Measurements from ENCODE around the gene GPBAR1.
"Not testable (repeated sequence)": the region's sequence is repeated elsewhere in the genome, so short reads cannot be mapped to it uniquely, and the experiment has no call there.

The GPBAR1 gene

GRCh38 chr2:218271487-218271797 is 10.6 kb downstream of the GPBAR1 start:
- no peak for FAIRE-seq
- TF ChIP-seq POLR2A (IDR thresholded peaks at IDR 0.05; ENCODE audit: low read depth, low read length) (no peak), POLR2AphosphoS5 (IDR thresholded peaks at IDR 0.05; ENCODE audit: low read depth, low read length) (no peak), TAF1 (IDR thresholded peaks at IDR 0.05; ENCODE audit: borderline replicate concordance, low read depth, low read length) (no peak)
- DNase-seq (ENCODE audit: insufficient read length), result no peak

GRCh38 chr2:218271865-218272530 is 11.2 kb downstream of the GPBAR1 start:
- TF ChIP-seq POLR2A (IDR thresholded peaks at IDR 0.05; ENCODE audit: low read depth, low read length) (no peak), TAF1 (IDR thresholded peaks at IDR 0.05; ENCODE audit: borderline replicate concordance, low read depth, low read length) (no peak), POLR2AphosphoS5 (IDR thresholded peaks at IDR 0.05; ENCODE audit: low read depth, low read length) (no peak)
- FAIRE-seq, result no peak
- DNase-seq (ENCODE audit: insufficient read length), result no peak

DNA sequence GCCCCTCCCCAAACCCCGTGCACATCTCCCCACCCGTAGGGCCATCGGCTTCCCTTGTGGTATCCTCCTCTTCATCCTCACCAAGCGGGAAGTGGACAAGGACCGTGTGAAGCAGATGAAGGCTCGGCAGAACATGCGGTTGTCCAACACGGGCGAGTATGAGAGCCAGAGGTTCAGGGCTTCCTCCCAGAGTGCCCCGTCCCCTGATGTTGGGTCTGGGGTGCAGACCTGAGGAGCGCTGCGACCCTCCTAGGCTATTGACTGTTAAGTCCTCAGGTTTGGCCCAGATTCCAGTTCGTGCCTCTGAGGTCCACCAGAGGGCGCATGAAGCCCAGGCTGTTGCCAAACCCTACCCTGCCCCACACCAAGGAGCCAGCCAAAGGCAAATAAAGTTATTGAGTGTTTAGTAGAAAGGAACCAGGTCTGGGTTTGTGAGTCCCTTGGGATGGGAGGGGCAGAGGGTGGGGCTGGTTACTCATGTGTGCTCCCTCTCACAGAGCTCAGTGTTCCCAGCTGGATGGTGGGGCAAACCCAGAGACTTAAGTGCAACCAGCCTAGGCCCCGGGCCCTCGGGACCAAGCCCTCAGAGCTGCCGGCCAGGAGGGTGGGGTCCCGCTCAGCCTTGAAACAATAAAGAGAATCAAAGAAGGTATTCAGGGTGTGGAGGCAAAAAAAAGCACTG is 11.9 kb downstream of the GPBAR1 start:
- peak; percentile 87 for FAIRE-seq
- no peak for TF ChIP-seq TAF1 (IDR thresholded peaks at IDR 0.05; ENCODE audit: borderline replicate concordance, low read depth, low read length)
- no peak for TF ChIP-seq POLR2A (IDR thresholded peaks at IDR 0.05; ENCODE audit: low read depth, low read length)
- TF ChIP-seq POLR2AphosphoS5 (IDR thresholded peaks at IDR 0.05; ENCODE audit: low read depth, low read length), result no peak
- peak; percentile 72 for DNase-seq (ENCODE audit: insufficient read length)

DNA sequence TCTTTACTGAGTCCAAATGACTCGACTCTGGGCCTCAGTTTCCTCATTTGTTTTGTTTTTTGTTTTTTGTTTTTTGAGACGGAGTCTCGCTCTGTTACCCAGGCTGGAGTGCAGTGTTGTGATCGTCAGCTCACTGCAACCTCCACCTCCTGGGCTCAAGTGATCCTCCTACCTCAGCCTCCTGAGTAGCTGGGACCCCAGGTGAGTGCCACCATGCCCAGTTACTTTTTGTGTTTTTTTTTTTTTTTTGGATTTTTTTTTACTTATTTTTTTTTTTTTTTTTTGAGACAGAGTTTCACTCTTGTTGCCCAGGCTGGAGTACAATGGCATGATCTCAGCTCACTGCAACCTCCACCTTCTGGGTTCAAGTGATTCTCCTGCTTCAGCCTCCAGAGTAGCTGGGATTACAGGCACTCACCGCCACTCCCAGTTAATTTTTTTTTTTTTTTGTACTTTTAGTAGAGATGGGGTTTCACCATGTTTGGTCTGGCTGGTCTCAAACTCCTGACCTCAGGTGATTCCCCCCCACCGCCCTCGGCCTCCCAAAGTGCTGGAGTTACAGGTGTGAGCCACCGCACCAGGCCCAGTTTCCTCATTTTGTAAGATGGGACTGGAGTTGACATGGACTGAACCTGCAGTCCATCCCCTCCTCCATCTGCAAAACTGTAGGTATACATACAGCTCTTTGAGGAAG is 12.5 kb downstream of the GPBAR1 start:
- not testable (repeated sequence) for FAIRE-seq; DNase-seq (ENCODE audit: insufficient read length)

DNA sequence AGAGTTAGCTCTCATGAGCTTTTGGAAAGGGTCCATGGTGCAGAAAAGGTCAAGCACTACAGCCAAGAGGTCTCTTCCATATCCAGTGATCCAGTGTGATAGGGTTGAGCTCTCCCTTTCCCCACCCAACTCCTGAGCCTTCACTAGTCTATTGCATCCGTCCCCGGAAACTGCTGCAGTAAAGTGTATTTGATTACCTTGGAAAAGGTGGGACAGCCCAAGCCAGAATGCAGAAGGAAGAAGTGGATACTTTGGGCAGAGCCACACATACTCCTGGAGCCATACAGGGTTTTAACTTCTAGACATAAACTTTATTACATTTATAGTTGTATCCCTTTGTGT is 13.1 kb downstream of the GPBAR1 start:
- no peak for DNase-seq (ENCODE audit: insufficient read length)
- TF ChIP-seq TAF1 (IDR thresholded peaks at IDR 0.05; ENCODE audit: borderline replicate concordance, low read depth, low read length) (no peak), POLR2AphosphoS5 (IDR thresholded peaks at IDR 0.05; ENCODE audit: low read depth, low read length) (no peak), POLR2A (IDR thresholded peaks at IDR 0.05; ENCODE audit: low read depth, low read length) (no peak)
- FAIRE-seq, result no peak

- FAIRE-seq (no peak), DNase-seq (ENCODE audit: insufficient read length) (no peak)
- TF ChIP-seq POLR2A (IDR thresholded peaks at IDR 0.05; ENCODE audit: low read depth, low read length) (no peak), TAF1 (IDR thresholded peaks at IDR 0.05; ENCODE audit: borderline replicate concordance, low read depth, low read length) (no peak), POLR2AphosphoS5 (IDR thresholded peaks at IDR 0.05; ENCODE audit: low read depth, low read length) (no peak)
Observed at GRCh38 chr2:218274586-218274985, 13.8 kb downstream of the GPBAR1 start.

DNA sequence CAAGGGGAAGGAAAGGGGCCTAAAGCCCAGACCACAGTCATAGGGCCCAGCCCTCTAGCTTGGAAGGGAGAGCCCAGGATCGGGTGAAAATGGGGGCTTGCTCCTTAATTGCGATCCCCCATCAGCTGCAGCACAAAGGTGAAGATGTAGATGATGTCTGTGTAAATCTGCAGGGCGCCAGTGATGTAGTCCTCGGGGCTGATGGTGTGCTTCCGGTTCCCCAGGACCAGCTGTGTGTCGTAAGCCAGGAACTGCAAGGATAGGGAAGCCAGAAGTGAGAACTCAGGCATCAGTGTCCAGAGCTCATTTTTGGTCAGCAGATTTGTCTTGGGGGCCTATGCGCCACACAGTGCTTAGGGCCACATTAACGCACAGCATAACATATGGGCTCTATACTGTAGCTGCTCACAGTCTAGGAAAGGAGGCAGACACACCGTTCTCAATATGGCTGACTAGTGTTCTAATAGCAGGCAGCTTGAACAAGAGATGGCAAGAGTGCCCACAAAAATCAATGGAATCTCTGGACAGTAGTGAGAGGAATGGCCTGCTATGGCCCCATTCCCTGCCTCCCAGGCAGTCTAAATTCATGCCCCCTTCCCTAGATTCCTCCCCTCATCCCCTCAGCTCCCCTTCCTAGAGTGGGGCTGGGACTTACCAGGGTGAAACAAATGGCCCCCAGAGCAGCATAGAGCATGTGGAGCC is 14.7 kb downstream of the GPBAR1 start:
- DNase-seq (ENCODE audit: insufficient read length) (no peak), FAIRE-seq (no peak)
- no peak for TF ChIP-seq TAF1 (IDR thresholded peaks at IDR 0.05; ENCODE audit: borderline replicate concordance, low read depth, low read length)
- TF ChIP-seq POLR2AphosphoS5 (IDR thresholded peaks at IDR 0.05; ENCODE audit: low read depth, low read length), result no peak
- no peak for TF ChIP-seq POLR2A (IDR thresholded peaks at IDR 0.05; ENCODE audit: low read depth, low read length)

DNA sequence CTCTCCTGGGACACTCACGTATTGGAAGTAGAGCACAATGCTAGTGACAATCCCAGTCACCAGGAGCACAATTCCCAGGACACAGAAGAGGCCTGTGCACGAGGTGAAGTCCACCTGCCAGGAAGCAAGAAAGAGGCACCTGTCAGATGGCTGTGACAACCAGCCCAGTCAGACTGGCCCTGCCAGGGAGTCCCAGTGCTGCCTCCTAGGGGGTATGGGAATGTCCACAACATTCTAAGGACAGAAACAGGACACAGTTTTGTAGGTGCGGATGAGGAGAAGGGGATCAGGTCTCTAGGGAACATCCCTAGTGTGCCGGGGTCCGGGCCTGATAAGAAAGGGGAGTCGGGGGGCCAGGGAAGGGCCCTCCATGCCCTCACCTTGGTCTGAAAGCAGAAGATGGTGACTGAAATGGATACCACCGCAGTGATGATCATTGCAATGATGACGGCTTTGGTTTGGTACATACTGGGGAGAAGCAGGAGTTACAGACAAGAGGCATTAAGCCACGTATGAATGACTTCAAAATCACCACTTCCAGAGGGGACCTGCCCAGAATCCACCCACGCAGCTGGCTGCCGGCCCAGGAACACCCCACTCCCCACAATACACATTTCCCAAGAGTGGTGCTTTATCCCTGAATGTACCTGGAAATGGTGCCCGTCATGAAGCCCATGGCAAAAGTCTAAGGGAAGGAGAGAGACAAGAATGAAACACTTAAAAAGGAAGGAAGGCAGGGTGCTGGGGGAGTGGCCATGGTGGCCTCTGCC is 16.4 kb downstream of the GPBAR1 start:
- no peak for DNase-seq (ENCODE audit: insufficient read length)
- TF ChIP-seq TAF1 (IDR thresholded peaks at IDR 0.05; ENCODE audit: borderline replicate concordance, low read depth, low read length) (no peak), POLR2A (IDR thresholded peaks at IDR 0.05; ENCODE audit: low read depth, low read length) (no peak), POLR2AphosphoS5 (IDR thresholded peaks at IDR 0.05; ENCODE audit: low read depth, low read length) (no peak)
- FAIRE-seq, result no peak

GRCh38 chr2:218277921-218278320 is 17.1 kb downstream of the GPBAR1 start:
- FAIRE-seq, result no peak

GRCh38 chr2:218278531-218279360 is 17.9 kb downstream of the GPBAR1 start:
- FAIRE-seq (no peak), DNase-seq (ENCODE audit: insufficient read length) (no peak)
- TF ChIP-seq TAF1 (IDR thresholded peaks at IDR 0.05; ENCODE audit: borderline replicate concordance, low read depth, low read length) (no peak), POLR2A (IDR thresholded peaks at IDR 0.05; ENCODE audit: low read depth, low read length) (no peak), POLR2AphosphoS5 (IDR thresholded peaks at IDR 0.05; ENCODE audit: low read depth, low read length) (no peak)

More at GRCh38 chr2:218277921-218278320, 17.1 kb downstream of the GPBAR1 start:
- DNase-seq (ENCODE audit: insufficient read length), result no peak
- no peak for TF ChIP-seq TAF1 (IDR thresholded peaks at IDR 0.05; ENCODE audit: borderline replicate concordance, low read depth, low read length)
- no peak for TF ChIP-seq POLR2AphosphoS5 (IDR thresholded peaks at IDR 0.05; ENCODE audit: low read depth, low read length)
- no peak for TF ChIP-seq POLR2A (IDR thresholded peaks at IDR 0.05; ENCODE audit: low read depth, low read length)

Measured in GM12892 (cell line).